Measurements from ENCODE around the gene ELOA.
"Not testable (repeated sequence)": the region's sequence is repeated elsewhere in the genome, so short reads cannot be mapped to it uniquely, and the experiment has no call there.

Gene ELOA

DNA sequence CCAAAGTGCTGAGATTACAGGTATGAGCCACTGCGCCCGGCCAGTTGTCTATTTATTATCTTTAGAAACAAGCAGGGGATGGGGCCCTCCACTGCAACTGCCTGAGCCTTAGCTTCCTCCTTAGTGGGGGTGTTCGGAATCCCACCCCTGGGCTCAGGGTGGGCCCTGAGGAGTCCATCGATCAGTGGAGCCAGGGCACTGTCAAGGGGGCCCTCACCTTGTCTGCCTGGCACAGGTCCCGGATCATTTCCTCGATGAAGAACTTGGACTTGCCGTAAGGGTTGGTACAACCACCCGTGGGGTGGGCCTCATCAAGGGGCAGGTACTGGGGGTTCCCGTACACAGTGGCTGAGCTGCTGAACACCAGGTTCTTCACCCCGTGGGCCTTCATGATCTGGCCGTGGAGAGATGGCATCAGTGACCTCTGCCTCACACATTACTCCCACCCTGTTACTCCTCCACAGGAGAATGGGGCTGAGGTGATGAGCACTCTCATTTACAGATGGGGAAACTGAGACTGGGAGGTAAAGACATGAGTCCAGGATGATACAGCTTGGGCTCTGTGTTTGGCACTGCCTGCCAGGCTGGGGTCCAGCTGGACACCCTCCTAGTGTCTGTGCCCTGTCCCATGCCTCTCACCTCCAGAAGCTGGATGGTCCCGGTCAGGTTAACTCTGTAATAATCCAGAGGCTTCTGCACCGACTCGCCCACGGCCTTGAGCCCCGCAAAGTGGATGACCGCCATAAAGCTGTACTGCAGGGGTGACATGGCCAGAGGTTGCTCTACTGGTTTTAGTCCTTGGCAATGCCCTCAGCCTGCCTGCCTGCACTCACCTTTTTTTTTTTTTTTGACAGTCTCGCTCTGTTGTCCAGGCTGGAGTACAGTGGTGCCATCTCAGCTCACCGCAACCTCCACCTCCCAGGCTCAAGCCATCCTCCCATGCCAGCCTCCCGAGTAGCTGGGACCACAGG, 54.5 kb downstream of the ELOA start:
- Mint-ChIP-seq H3K36me3 (peaks cover 25% of the 10 kb centered on the region), H3K27ac (peak overlapping the region; percentile 24), H3K4me3 (no peak overlapping the region), H3K4me1 (peaks cover 30% of the 10 kb centered on the region), H3K9me3 (no peaks in the 10 kb centered on the region), H3K27me3 (no peaks in the 10 kb centered on the region)
- DNase-seq: no peak
- CTCF ChIA-PET: interaction anchor here (0.6 to 2.9 kb wide), 6 partner anchors 9 to 105 kb away, joined by 3 to 15 read pairs (median 5); no protein-coding TSS in a partner anchor

DNA sequence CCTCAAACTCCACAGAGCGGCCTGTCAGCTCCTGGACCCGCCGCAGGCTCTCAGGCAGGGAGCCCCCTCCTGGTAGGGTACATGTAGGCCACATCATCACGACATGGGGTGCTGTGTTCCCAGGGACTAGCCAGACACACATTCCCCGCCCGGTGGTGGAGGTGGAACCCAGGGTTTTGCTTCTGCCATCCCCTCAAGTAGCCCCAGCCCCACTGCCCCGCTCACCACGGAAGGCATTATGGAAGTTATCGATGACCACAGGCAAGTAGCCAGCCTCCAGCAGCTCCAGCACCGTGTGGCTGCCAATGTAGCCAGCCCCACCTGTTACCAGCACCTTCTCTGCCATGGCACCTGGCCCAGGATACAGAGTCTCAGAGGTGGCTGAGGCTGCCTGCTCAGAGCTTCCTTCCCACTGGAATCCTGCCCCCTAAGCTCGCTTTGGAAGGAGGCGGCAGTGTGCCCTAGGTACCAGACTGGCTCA, 55.4 kb downstream of the ELOA start:
- no peaks in the 10 kb centered on the region for H3K27me3 Mint-ChIP-seq
- peaks cover 28% of the 10 kb centered on the region for H3K36me3 Mint-ChIP-seq
- peak overlapping the region; percentile 90 for H3K27ac Mint-ChIP-seq
- H3K4me1 Mint-ChIP-seq: peaks cover 24% of the 10 kb centered on the region
- peak overlapping the region; percentile 45 for H3K4me3 Mint-ChIP-seq
- no peaks in the 10 kb centered on the region for H3K9me3 Mint-ChIP-seq
- CTCF ChIA-PET: interaction anchor here (0.8 to 2.3 kb wide), 6 partner anchors 9 to 118 kb away, joined by 3 to 15 read pairs (median 6); no protein-coding TSS in a partner anchor
- no peak for DNase-seq

DNA sequence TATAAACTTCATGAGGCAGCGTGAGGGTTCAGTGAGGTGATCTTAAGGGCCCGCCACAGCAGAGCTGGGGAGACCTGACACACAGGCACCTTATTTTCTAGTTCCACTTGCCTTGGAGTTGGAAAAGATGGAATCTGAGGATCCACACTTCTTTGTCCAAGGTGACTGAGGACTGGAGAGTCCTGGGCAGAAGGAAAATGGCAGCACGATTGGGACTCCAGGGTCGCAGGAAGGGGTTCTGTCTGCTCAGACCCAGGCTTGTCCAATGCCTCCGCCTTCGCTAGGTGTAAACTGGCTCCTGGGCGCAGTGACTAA, 55.9 kb downstream of the ELOA start:
- DNase-seq: no peak
- Mint-ChIP-seq H3K9me3 (no peaks in the 10 kb centered on the region), H3K27ac (peak overlapping the region; percentile 90), H3K4me1 (peaks cover 24% of the 10 kb centered on the region), H3K36me3 (peaks cover 32% of the 10 kb centered on the region), H3K27me3 (no peaks in the 10 kb centered on the region), H3K4me3 (peak overlapping the region; percentile 93)
- CTCF ChIA-PET: interaction anchor here (0.6 to 1.6 kb wide), 4 partner anchors 25 to 117 kb away, joined by 4 to 7 read pairs (median 4); no protein-coding TSS in a partner anchor

DNA sequence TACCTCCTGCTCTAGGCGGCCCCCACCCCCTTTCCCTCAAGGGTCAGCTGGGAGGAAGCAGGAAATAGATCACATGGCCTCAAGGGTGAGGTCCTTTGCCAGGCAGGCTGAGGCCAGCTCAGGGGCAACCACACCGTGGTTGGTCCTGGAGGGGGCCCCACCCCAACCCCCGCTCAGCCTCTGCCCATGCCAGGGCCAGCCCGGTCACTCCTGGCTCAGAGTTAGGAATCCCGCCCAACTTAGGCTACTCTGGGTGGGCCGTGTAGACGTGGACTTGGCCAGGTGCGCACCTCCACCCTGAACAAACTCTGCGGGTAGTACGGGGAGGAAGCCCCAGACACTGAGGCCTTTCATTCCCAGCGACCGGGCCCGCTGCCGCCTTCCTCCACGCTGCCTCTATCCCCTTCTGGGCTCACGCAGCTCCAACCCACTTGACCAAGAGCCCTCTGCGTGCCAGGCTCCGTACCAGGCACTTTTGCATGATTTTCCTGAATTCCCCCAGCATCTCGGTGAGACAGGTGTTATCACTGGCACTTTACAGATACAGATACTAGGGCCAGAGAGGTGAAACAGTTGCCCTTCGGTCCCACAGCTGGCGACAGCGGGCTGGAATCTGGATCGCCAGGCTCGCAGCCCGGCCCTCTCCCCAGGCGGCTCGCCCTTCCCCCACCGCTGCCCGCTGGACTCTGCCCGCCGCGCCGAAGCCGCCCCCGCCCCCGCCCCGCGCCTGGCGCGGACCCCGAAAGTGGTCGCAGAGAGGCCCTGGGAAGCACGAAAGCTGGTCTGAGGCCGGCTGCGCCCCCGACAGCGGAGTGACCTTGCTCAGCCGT, 56.5 kb downstream of the ELOA start:
- Mint-ChIP-seq H3K9me3 (no peaks in the 10 kb centered on the region), H3K27me3 (no peaks in the 10 kb centered on the region), H3K27ac (peak overlapping the region; percentile 90), H3K4me3 (peak overlapping the region; percentile 93), H3K36me3 (peaks cover 32% of the 10 kb centered on the region), H3K4me1 (peaks cover 24% of the 10 kb centered on the region)
- CTCF ChIA-PET: interaction anchor here (0.6 to 1.6 kb wide), 5 partner anchors 22 to 117 kb away, joined by 3 to 7 read pairs (median 4); partner anchors contain the start of gene PITHD1
- peak; percentile 50 for DNase-seq

DNA sequence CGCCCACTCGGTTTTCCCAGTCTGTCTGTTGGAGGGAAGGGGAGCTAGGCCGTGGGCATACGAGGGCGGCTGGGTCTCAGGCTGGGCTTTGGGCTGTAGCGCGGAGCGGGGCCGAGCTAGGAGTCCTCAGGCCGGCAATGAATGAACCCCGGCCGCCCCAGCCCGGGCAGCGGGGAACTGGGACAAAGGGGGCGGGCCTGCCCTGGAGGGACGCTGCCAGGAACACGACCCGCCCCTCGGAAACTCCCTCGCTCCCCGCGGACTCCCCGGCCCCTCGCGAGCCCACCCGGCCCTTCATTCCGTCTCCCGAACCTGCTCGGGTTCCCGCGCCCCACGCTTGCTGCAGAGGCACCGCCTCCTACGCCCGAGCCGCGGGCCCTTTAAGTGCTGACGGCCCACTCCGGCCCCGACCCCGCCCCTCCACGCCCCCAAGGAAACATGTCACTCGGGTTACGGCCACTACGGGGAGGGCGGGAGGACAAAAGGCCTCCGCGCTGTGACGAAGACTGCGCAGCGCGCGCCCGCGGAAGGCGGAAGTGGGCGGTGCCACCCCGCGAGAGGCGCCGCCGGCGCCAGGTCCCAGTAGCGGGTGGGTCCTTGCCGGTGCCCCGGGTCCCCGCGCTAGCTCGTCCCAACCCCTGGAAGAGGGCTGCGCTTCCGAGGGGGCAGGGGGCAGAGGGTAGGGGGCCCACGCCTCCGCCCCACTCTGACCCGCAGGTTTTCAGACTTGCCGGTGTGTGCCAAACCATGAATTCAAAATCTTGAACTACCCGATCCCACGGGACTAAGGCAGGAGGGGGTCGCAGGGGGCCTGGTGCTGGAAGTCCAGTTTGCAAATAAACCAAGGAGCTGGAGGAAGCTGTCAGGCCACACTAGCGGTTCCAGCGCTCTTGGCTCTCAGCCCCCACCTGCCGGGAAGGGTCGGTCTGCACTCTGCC, 57.4 kb downstream of the ELOA start, which contains the start of gene GALE:
GALE (minus strand) TSS at position 355 of the 938 bp plus-strand sequence. CDS start 1,747 bp downstream, outside the sequence.
- Mint-ChIP-seq H3K4me3 (peak within 1 kb of the TSS; percentile 93), H3K27ac (peak within 1 kb of the TSS; percentile 90), H3K27me3 (no peaks in the 10 kb centered on the region), H3K9me3 (no peaks in the 10 kb centered on the region), H3K36me3 (peaks cover 29% of the 10 kb centered on the region), H3K4me1 (peaks cover 24% of the 10 kb centered on the region)
- CTCF ChIA-PET: interaction anchor here (1.5 to 2.1 kb wide), 4 partner anchors 10 to 29 kb away, joined by 3 to 8 read pairs (median 7); partner anchors contain the start of gene PITHD1
- DNase-seq: peak; percentile 98

DNA sequence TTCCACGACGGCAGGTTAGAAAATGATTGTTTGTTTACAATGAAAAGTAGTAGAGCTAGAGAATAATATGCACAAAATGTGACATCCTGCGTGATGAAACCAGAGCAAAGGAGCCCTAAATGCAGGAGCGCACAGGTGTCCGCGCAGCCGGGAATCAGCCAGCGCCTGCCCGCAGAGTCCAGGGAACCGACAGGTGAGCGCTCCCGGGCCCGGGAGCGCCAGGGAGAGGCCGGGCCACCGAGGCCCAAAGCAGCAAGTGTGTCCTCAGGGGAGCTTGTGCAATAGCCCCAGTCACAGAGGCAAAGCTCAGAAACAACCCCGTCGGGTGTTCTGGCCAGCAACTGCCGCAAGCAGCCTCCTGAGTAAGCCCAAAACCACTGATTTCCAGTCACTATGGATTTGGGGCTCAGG, 58.1 kb downstream of the ELOA start:
- Mint-ChIP-seq H3K27me3 (no peaks in the 10 kb centered on the region), H3K4me1 (peaks cover 24% of the 10 kb centered on the region), H3K36me3 (peaks cover 29% of the 10 kb centered on the region), H3K27ac (peak overlapping the region; percentile 90), H3K4me3 (peak overlapping the region; percentile 93), H3K9me3 (no peaks in the 10 kb centered on the region)
- DNase-seq: no peak
- CTCF ChIA-PET: interaction anchor here (1.5 to 2.1 kb wide), 3 partner anchors 9 to 30 kb away, joined by 3 to 8 read pairs (median 7); partner anchors contain the start of gene PITHD1

DNA sequence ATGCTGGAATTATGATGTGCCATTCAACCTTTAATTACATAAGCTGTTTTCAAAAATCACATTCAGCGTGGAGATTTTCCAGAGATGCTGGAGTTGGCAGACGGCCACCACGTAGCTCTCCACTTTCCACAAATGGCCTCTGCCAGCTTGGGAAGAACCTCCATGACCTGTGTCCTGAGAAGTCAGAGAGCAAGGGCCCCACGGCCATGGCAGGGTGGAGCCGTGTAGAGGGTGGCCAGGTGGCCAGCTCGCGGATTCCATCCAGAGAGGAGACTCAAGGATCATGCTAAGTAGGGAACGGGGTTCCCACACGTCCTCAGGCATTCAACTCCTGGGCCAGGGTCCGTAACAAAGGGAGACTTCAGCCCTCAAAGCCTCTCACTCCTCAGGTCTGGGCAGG, 58.6 kb downstream of the ELOA start:
- no peaks in the 10 kb centered on the region for H3K9me3 Mint-ChIP-seq
- H3K36me3 Mint-ChIP-seq: peaks cover 27% of the 10 kb centered on the region
- peak overlapping the region; percentile 93 for H3K4me3 Mint-ChIP-seq
- DNase-seq: no peak
- no peak overlapping the region for H3K27ac Mint-ChIP-seq
- H3K4me1 Mint-ChIP-seq: peaks cover 24% of the 10 kb centered on the region
- no peaks in the 10 kb centered on the region for H3K27me3 Mint-ChIP-seq
- CTCF ChIA-PET: interaction anchor here (1.1 to 2.1 kb wide), 4 partner anchors 9 to 115 kb away, joined by 3 to 8 read pairs (median 6); no protein-coding TSS in a partner anchor

DNA sequence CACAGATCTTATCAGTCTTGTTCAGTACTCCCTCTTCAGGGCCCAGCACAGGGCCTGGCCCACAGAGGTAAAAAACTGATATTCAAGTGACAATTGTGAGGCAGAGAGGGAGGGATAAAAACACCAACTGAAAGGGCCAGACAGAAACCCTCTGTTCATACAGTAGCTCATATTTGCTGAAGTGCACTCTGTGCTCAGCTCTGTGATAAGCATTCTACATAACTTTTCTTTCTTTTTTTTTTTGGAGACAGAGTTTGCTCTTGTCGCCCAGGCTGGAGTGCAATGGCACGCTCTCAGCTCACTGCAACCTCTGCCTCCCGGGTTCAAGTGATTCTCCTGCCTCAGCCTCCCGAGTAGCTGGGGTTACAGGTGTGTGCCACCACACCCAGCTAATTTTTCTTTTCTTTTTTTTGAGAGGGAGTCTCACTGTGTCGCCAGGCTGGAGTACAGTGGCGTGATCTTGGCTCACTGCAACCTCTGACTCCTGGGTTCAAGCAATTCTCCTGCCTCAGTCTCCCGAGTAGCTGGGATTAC, 59.6 kb downstream of the ELOA start:
- H3K27me3 Mint-ChIP-seq, H3K9me3 Mint-ChIP-seq, DNase-seq: not testable (repeated sequence)
- Mint-ChIP-seq H3K36me3 (peaks cover 28% of the 10 kb centered on the region), H3K4me1 (peaks cover 30% of the 10 kb centered on the region), H3K27ac (peak overlapping the region; percentile 58), H3K4me3 (peak overlapping the region; percentile 32)
- CTCF ChIA-PET: interaction anchor here (1.1 to 2.1 kb wide), 3 partner anchors 8 to 114 kb away, joined by 3 to 8 read pairs (median 4); no protein-coding TSS in a partner anchor

DNA sequence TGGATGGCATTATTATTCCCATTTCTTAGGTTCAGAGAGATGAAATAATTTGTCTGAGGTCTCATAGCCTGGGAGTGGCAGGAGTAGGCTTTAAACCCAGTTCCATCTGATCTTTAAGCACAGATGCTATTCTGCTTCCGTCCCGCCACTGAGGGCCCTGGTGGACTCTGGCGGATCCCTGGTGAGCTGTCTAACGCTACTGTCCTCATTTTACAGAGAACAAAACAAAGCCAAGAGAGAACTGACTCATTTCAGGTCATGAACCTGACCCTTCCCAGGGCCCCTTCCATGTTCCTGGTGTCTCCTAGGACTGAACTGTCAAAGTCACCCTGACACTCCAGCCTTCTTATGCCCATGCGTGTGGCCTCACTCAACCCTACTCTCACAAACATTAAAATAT, 60.4 kb downstream of the ELOA start:
- peak overlapping the region; percentile 37 for H3K27ac Mint-ChIP-seq
- no peak for DNase-seq
- no peaks in the 10 kb centered on the region for H3K9me3 Mint-ChIP-seq
- H3K4me1 Mint-ChIP-seq: peaks cover 28% of the 10 kb centered on the region
- CTCF ChIA-PET: interaction anchor here (0.6 kb wide), 1 partner anchor 20 kb away, joined by 4 read pairs; no protein-coding TSS in a partner anchor
- no peak overlapping the region for H3K4me3 Mint-ChIP-seq
- peaks cover 24% of the 10 kb centered on the region for H3K36me3 Mint-ChIP-seq
- no peaks in the 10 kb centered on the region for H3K27me3 Mint-ChIP-seq

DNA sequence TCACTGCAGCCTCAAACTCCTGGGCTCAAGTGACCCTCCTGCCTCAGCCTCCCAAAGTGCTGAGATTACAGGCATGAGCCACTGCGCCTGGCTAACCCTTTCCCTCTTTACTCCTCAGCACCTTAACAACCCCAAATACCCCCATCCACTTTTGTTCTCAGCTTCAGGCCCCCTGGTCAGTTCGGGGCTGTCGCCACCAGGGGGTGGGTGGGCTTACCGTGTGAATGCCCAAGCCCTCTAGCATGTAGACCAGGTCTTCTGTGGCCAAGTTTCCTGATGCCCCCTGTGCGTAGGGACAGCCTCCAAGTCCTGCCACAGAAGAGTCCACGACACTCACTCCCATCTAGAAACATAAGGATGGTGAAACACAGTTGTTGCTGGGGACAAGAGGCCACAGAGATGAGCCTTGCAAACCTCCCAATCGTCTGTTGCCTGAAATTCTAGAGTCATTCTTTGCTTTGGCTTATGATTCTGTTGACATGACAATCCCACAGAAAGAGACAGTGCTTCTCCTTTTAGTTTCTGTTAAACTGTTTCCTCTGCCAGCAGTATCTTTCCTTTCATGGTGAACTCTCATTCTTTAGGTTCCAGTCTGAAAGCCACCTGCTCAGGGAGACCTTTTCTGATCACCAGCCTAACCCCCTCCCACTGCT, 61.0 kb downstream of the ELOA start:
- Mint-ChIP-seq H3K4me1 (peaks cover 21% of the 10 kb centered on the region), H3K27me3 (no peaks in the 10 kb centered on the region), H3K36me3 (peaks cover 22% of the 10 kb centered on the region), H3K9me3 (no peaks in the 10 kb centered on the region), H3K27ac (no peak overlapping the region), H3K4me3 (no peak overlapping the region)
- CTCF ChIA-PET: interaction anchor here (0.6 kb wide), 1 partner anchor 20 kb away, joined by 4 read pairs; no protein-coding TSS in a partner anchor
- DNase-seq: no peak

DNA sequence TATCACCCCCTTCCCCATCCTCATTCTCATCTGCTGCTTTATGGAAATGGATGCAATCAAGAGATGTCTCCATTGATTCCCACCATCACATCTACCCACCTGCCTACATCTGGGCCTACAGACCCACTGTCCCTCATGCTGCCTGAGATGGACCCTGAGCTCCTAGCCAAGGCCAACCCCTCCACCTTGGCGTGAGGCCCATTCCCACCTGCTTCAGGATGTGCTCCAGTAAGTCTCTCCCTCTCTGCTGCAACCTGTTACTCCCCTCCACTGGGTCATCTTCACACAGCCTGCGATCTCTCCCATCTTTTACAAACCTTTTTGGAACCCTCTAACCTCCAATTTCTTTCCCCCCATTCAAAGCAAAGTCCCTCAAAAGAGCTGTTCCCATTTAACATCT, 61.8 kb downstream of the ELOA start:
- Mint-ChIP-seq H3K36me3 (peaks cover 22% of the 10 kb centered on the region), H3K27me3 (no peaks in the 10 kb centered on the region), H3K9me3 (no peaks in the 10 kb centered on the region), H3K27ac (no peak overlapping the region), H3K4me3 (no peak overlapping the region), H3K4me1 (peaks cover 21% of the 10 kb centered on the region)
- no peak for DNase-seq
- CTCF ChIA-PET: interaction anchor here (1.4 kb wide), 1 partner anchor 33 kb away, joined by 3 read pairs; no protein-coding TSS in a partner anchor

DNA sequence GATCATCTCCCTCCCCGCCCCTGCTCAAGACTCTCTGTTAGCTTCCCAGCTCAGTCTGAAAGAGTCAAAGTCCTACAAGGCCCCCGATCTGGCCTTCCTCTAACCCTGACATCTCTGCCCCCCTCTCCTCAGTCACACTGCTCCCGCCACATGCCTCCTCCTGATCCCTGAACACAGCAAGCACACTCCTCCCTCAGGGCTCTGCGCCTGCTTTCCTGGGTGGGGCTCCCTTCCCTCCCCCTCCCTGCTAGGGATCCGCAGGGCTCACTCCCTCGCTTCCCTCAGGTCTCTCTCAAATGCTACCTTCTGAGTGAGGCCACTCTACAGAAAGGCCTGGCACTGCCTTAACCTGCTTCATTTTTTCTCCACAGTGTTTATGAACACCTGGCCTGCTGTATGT, 63.0 kb downstream of the ELOA start:
- CTCF ChIA-PET: interaction anchor here (1.3 to 7.5 kb wide), 3 partner anchors 11 to 111 kb away, joined by 3 to 81 read pairs (median 4); no protein-coding TSS in a partner anchor
- Mint-ChIP-seq H3K9me3 (no peaks in the 10 kb centered on the region), H3K4me1 (peaks cover 25% of the 10 kb centered on the region)

More for the DNA sequence above, 63.0 kb downstream of the ELOA start:
- H3K27ac Mint-ChIP-seq: no peak overlapping the region
- H3K27me3 Mint-ChIP-seq: no peaks in the 10 kb centered on the region
- peaks cover 24% of the 10 kb centered on the region for H3K36me3 Mint-ChIP-seq
- no peak overlapping the region for H3K4me3 Mint-ChIP-seq
- no peak for DNase-seq
